ENCODE data around the gene MEGF9.

DNA sequence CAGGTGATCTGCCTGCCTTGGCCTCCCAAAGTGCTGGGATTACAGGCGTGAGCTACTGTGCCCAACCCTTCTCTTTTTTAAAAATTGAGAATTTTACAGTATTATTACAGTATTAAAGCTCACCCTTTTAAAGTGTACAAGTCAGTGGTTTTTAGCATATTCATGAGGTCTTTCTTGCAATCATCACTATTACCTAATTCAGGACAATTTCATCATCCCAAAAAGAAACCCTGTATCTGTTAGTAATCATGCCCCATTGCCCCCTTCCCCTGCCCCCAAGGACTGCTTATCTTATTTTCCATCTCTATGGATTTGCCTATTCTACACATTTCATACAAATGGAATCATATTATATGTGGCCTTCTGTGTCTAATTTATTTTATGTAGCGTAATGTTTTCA, 22.6 kb upstream of the MEGF9 start:
- TF ChIP-seq, protein P1, sequence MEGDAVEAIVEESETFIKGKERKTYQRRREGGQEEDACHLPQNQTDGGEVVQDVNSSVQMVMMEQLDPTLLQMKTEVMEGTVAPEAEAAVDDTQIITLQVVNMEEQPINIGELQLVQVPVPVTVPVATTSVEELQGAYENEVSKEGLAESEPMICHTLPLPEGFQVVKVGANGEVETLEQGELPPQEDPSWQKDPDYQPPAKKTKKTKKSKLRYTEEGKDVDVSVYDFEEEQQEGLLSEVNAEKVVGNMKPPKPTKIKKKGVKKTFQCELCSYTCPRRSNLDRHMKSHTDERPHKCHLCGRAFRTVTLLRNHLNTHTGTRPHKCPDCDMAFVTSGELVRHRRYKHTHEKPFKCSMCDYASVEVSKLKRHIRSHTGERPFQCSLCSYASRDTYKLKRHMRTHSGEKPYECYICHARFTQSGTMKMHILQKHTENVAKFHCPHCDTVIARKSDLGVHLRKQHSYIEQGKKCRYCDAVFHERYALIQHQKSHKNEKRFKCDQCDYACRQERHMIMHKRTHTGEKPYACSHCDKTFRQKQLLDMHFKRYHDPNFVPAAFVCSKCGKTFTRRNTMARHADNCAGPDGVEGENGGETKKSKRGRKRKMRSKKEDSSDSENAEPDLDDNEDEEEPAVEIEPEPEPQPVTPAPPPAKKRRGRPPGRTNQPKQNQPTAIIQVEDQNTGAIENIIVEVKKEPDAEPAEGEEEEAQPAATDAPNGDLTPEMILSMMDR (optimal IDR thresholded peaks at IDR 0.05 in 1 of 3, IDR thresholded peaks at IDR 0.05 in 1 of 3, conservative IDR thresholded peaks at IDR 0.05 in 1 of 3; ENCODE audit: extremely low read depth in 1 of 3, insufficient read depth in 2 of 3, low read length in 3 of 3): no peak
- TF ChIP-seq EZH2 (IDR thresholded peaks at IDR 0.05; ENCODE audit: low read length): no peak

Measured in keratinocyte (primary cell).